ENCODE measurements around the gene COX6B1.

DNA sequence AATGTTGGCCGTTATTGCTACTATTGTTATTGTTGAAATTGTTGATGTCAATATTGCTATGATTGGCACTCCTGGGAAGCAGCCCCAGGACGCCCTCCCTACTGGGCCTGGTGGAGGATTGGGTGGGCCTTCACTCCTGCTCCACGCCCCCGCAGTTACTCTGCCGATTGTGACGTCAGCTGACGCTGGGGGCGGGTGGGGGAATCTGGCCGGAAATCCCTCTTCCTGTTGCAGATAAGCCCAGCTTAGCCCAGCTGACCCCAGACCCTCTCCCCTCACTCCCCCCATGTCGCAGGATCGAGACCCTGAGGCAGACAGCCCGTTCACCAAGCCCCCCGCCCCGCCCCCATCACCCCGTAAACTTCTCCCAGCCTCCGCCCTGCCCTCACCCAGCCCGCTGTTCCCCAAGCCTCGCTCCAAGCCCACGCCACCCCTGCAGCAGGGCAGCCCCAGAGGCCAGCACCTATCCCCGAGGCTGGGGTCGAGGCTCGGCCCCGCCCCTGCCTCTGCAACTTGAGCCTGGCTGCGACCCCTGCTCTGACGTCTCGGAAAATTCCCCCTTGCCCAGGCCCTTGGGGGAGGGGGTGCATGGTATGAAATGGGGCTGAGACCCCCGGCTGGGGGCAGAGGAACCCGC lies 6.5 kb upstream of the COX6B1 start, which contains the start of gene ETV2:
- TF ChIP-seq, protein P1, sequence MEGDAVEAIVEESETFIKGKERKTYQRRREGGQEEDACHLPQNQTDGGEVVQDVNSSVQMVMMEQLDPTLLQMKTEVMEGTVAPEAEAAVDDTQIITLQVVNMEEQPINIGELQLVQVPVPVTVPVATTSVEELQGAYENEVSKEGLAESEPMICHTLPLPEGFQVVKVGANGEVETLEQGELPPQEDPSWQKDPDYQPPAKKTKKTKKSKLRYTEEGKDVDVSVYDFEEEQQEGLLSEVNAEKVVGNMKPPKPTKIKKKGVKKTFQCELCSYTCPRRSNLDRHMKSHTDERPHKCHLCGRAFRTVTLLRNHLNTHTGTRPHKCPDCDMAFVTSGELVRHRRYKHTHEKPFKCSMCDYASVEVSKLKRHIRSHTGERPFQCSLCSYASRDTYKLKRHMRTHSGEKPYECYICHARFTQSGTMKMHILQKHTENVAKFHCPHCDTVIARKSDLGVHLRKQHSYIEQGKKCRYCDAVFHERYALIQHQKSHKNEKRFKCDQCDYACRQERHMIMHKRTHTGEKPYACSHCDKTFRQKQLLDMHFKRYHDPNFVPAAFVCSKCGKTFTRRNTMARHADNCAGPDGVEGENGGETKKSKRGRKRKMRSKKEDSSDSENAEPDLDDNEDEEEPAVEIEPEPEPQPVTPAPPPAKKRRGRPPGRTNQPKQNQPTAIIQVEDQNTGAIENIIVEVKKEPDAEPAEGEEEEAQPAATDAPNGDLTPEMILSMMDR (IDR thresholded peaks at IDR 0.05), result no peak
- TF ChIP-seq EP300 (IDR thresholded peaks at IDR 0.05), result no peak
